Suppressor macrophage (primary cell): Measurements from ENCODE around the gene SMIM5.
"Not testable (repeated sequence)": the region's sequence is repeated elsewhere in the genome, so short reads cannot be mapped to it uniquely, and the experiment has no call there.

Source experiments
- DNase-seq, 4 experiments: peaks; one replicate each; pipeline ENCODE4 v3.0.0-alpha.2; 2020 to 2022
- total RNA-seq, 17 experiments: gene quantifications; one replicate each; lab custom pipeline; 2026; ENCODE audit warnings: mixed read lengths in 6 of 17, inconsistent platforms in 3 of 17; lab: John Stamatoyannopoulos, UW

The SMIM5 gene
- total RNA-seq: 0 to 3.1 (median 0.24) reads per million in 17 experiments

DNA sequence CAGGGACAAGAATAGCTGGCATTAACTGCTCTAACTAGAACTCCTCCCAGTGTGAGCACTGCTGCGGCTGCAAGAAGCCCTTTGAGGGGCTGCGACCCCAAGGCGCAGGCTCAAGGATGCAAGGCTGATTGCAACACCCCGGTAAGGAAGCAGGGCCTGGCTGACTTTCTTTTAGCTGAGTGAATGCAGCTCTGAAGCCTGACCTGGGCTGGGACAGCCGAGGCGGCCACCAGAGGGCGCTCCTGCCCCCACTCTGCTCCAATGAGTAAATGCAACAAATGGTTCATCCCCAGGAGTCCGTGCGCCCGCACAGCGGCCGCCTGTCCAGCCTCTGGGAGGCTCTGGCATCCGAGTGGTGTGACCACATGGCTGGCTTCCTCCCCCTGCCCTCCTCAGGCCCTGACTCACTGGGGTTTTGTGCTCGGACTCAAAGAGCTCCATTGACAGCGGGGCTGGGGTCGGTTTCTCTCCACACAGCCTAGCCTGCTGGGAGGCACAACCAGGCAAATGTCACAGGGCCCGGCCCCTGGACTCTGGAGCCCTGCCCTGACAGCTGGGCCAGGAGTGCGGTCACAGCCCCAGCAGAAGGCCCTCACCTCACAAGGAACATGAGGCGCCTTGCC, at the start of gene SMIM5:
Gene SMIM5, plus strand, starts transcription at position 572 of the 623 bp plus-strand sequence. CDS start 6,768 bp downstream, outside the sequence.
- peak; percentile 80 to 91 (median 82) for DNase-seq

- no peak for DNase-seq
These were observed 48.4 kb upstream of the SMIM5 start for GRCh38 chr17:75584849-75585175.

GRCh38 chr17:75587675-75588595, 45.3 kb upstream of the SMIM5 start, which contains the start of gene MYO15B:
TSS of gene MYO15B (plus strand) at chr17:75587800. CDS start at chr17:75588058, 258 bp downstream.
- peak; percentile 70 to 89 (median 78) for DNase-seq

- peak in 1 of 4 experiments; percentile 10 for DNase-seq
These were observed 44.6 kb upstream of the SMIM5 start for GRCh38 chr17:75588596-75589011.

- DNase-seq: peak; percentile 91 to 98 (median 96)
These were observed 44.0 kb upstream of the SMIM5 start for GRCh38 chr17:75589012-75589918.

- no peak for DNase-seq
These were observed 43.3 kb upstream of the SMIM5 start for GRCh38 chr17:75589919-75590303.

- DNase-seq: no peak
These were observed 42.9 kb upstream of the SMIM5 start for GRCh38 chr17:75590314-75590761.

DNA sequence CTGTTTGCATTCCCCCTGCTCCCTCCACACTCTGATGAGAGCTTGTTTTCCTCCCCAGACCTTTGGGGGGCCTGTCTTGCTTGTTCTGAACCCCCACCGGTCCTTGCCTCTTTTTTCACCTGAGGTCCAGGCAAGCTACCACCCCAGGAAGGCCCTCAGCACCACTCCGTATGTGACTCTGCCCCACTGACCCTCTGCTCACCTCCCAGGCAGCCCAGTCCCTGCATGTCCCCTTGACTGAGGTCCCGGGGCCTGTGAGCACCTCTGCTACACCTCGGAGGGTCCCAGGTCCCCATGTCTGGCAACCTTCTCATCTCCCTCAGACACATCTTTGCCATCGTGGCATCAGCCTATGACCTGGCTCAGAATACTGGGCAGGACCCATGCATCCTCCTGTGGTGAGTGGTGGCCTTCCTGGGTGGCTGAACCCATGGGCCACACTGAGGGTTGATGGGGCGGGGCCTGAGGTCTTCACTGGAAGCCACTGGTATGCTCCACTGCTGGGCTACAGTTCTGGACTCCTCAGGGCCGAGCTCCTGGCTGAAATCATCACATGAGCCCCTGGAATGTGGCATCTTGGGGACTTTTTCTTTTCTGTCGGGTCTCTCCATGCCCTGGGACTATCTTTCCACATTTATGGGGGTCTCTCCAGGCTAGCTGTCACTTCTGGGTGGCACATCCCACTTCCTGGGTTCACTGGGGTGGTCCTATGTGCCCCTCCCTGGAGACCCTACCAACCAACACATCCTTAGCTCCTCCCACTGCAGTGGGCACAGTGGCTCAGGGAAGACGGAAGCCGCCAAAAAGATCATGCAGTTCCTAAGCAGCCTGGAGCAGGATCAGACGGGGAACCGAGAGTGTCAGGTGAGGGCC, 42.1 kb upstream of the SMIM5 start:
- no peak for DNase-seq

DNA sequence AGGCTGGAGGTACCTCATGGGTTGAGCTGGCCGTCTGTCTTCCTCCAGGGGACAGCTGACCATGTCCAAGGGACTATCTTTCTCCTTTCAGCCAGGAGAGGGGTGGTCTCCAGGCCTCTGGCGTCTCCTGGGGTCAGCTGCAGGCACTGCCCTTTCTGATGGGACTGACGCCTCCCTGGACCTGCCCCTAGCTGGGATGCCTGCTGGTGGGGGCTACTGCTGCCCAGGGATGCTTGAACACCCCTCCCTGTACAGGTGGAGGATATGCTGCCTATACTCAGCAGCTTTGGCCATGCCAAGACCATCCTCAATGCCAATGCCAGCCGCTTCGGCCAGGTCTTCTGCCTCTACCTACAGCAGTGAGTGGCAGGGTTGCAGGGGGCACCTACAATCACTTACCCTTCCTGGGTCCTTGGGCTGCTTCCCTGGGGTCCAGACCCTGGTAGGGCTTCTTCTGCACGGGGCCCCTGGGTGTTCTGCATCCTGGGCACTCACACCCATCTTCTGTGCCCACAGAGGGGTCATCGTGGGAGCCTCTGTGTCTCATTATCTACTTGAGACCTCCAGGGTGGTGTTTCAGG, 41.4 kb upstream of the SMIM5 start:
- no peak for DNase-seq

DNA sequence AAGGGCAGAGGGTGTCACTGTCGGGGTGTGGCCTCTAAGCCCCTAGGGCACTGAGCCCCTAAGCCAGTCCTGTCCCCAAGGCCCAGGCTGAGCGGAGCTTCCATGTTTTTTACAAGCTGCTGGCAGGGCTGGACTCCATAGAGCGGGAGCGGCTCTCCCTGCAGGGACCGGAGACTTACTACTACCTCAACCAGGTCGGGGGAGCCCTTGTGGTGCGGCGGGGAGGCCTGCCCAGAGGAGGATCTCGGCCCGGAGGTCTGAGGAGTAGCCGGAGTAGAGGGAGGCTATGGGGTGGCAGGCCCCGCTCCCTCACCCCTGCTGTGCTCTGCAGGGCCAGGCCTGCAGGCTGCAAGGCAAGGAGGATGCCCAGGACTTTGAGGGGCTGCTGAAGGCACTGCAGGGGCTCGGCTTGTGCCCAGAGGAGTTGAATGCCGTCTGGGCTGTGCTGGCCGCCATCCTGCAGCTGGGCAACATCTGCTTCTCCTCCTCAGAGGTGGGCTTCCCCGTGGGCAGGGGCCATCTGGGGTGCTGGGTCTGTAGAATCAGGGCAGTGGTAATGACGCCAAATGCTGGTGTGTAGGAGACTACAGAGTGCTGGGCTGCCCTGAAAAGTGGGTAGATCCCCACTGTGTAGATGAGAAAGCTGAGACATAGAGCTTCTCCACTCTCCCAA, 40.8 kb upstream of the SMIM5 start:
- DNase-seq: no peak

- not testable (repeated sequence) for DNase-seq
These were observed 39.8 kb upstream of the SMIM5 start for GRCh38 chr17:75593430-75593829.

GRCh38 chr17:75594499-75595283, 38.5 kb upstream of the SMIM5 start:
- no peak for DNase-seq

DNA sequence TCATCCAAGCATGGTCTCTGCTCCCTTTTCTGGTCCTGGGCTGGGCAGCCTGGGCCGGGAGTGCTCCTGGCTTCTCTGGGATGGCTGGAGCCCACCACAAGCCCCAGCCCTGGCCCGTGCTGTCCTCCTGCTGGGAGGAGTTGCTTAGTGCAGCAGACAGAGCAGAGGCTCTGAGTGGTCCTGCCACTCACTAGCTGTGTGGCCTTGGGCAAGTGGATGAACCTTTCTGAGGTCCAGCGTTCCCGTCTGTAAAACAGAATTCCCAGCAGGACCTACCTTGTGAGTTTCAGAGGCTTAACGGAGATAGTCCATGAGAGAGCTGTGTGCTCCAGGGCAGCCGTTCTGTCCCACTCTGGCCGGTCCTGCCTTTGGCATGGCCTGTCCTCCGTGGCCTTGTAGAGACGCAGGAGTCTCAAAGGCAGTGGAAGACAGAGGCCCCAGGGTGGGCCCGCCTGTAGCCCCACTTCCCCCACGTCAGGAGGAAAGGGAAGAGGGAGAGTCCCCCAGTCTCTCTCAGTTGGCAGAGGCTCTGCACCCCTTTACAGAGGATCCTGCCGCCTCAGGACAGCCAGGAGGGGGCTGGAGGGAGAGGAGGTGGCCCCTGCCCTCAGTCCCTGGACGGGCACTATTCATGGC, 37.8 kb upstream of the SMIM5 start:
- DNase-seq: no peak

- DNase-seq: no peak
These were observed 37.3 kb upstream of the SMIM5 start for GRCh38 chr17:75595920-75596313.

- no peak for DNase-seq
These were observed 36.7 kb upstream of the SMIM5 start for GRCh38 chr17:75596320-75597087.

DNA sequence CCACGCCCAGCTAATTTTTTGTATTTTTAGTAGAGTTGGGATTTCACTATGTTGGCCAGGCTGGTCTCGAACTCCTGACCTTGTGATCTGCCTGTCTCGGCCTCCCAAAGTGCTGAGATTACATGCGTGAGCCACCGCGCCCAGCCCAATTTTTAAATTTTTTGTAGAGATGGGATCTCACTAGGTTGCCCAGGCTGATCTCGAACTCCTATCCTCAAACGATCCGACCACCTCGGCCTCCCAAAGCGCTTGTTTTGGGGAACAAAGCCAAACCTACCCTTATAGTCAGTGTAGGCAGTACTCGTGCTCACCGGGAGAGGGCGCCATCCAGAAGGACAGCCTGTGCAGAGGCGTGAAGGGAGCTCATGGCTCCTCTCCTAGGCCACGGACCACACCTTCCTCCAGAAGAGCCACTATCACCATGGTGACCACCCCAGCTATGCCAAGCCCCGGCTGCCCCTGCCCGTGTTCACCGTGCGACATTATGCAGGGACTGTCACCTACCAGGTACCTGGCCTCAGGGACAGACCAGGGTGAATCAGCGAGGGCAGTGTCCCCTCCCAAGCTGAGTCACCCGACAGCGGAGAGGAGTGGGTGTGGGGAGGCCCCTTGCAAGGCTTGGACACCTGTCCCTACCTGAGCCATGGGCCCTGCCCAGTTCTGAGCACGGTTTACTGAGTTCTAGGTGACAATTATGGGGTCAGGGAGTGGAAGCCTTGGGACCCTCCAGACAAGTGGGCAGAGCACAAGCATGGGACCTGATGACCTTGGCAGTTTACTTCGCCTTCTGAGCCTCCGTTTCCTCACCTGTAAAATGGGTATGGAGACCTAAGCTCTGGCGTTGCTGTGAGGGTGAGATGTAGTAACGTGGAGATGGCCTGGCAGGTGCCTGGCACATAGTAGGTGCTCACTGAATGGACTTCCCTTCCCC, 31.9 kb upstream of the SMIM5 start:
- peak; percentile 59 to 77 (median 64) for DNase-seq

DNA sequence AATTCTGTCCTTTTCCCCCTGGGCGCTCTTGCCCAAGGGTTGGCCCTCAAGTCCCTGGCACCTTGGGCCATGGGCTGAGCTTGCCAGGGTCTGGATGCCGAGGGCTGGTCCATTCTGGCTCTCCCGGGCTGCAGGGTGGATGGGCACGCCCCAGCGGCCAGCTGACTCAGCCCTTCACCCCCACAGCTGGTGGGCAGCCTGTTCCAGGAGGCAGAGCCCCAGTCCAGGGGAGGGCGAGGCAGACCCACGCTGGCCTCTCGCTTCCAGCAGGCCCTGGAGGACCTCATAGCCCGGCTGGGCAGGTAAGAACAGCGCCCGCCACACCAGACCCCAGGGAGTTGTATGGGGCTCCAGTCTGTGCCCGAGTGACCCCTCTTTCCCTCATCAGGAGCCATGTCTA, 30.6 kb upstream of the SMIM5 start:
- peak in 1 of 4 experiments; percentile 1 for DNase-seq
